ENCODE results near the gene PSME2. TPM values are rescaled to one million over a fixed set of nuclear protein-coding genes. Genes with fewer than 3 reads are reported as not detected.

Gene PSME2
- total and polyA plus RNA-seq, 2 donors (not counting 3 experiments of a cell fraction or from before 2014, with no cell fraction given) = 66.5 to 126 TPM

GRCh38 chr14:24179961-24180796 is 33.8 kb upstream of the PSME2 start:
- H3K4me3 ChIP-seq (replicated peaks in 1 of 3; ENCODE audit: insufficient read depth in 1 of 3, low read depth in 1 of 3, low read length in 3 of 3) = no peak overlapping the region
- DNase-seq (ENCODE audit: low read depth, low spot score) (peak; percentile 50), FAIRE-seq (peak; percentile 84)
- CTCF ChIA-PET = interaction anchor here (0.8 to 2.4 kb wide), 4 partner anchors 8 to 122 kb away, joined by 3 to 9 read pairs (median 4); partner anchors contain the start of genes IPO4, IRF9 and PSME1
- H3K79me2 ChIP-seq (ENCODE audit: control insufficient read depth, insufficient read depth, low read length) = no peaks in the 10 kb centered on the region
- TF ChIP-seq GATA2 (IDR thresholded peaks at IDR 0.05; ENCODE audit: insufficient read depth, insufficient read length, low read depth, low read length) (no peak), POLR2A (IDR thresholded peaks at IDR 0.05; ENCODE audit: low read depth, low read length) (no peak), FOS (IDR thresholded peaks at IDR 0.05; ENCODE audit: borderline replicate concordance, insufficient read depth, low read length) (no peak), MYC (IDR thresholded peaks at IDR 0.05; ENCODE audit: low read depth, low read length) (no peak), JUN (IDR thresholded peaks at IDR 0.05; ENCODE audit: borderline replicate concordance, insufficient read depth, insufficient read length, low read depth) (peak; percentile 28)
- H3K36me3 ChIP-seq (ENCODE audit: control insufficient read depth in 2 of 2, extremely low read depth in 1 of 2, insufficient read depth in 2 of 2, low read length in 2 of 2) = peaks cover 0 to 34% of the 10 kb centered on the region in 2 experiments
- no peak overlapping the region for H2AFZ ChIP-seq (ENCODE audit: low read depth, low read length)
- H3K4me2 ChIP-seq (ENCODE audit: insufficient read depth, low read length) = no peak overlapping the region
- intact Hi-C loops (cut with micrococcal nuclease) (no loop called here), dilution Hi-C loops (cut with MboI; ENCODE audit: extremely low pct_ligation_motif_present, low sequenced_read_pairs) (no loop called here)
- H3K9me1 ChIP-seq (replicated peaks; ENCODE audit: control insufficient read depth, extremely low read depth, insufficient read depth, low read length) = no peaks in the 10 kb centered on the region
- H3K27ac ChIP-seq (ENCODE audit: insufficient read depth, low read depth, low read length) = peak overlapping the region; percentile 30
- no peaks in the 10 kb centered on the region for H4K20me1 ChIP-seq (replicated peaks; ENCODE audit: control insufficient read depth, extremely low read depth, insufficient read depth, low read length)
- no peaks in the 10 kb centered on the region for H3K9me3 ChIP-seq (replicated peaks; ENCODE audit: control insufficient read depth, insufficient read depth, low read length)
- BruUV-seq (replicated peaks) = no TSS peak
- H3K4me1 ChIP-seq (ENCODE audit: control insufficient read depth, extremely low read depth, insufficient read depth, low read length) = no peaks in the 10 kb centered on the region
- H3K27me3 ChIP-seq (ENCODE audit: control insufficient read depth in 2 of 2, insufficient read depth in 2 of 2, low read length in 2 of 2) = no peaks in the 10 kb centered on the region
- H3K9ac ChIP-seq (replicated peaks; ENCODE audit: extremely low read depth, insufficient read depth, low read length) = no peak overlapping the region
- POLR2A ChIA-PET = interaction anchor here (0.9 kb wide), 1 partner anchor 15 kb away, joined by 3 read pairs; the partner anchor contains the start of gene TM9SF1

- Histone ChIP-seq H3K9me1 (replicated peaks; ENCODE audit: control insufficient read depth, extremely low read depth, insufficient read depth, low read length) (no peaks in the 10 kb centered on the region), H4K20me1 (replicated peaks; ENCODE audit: control insufficient read depth, extremely low read depth, insufficient read depth, low read length) (no peaks in the 10 kb centered on the region), H3K27me3 (ENCODE audit: control insufficient read depth in 2 of 2, insufficient read depth in 2 of 2, low read length in 2 of 2) (no peaks in the 10 kb centered on the region), H3K9ac (replicated peaks; ENCODE audit: extremely low read depth, insufficient read depth, low read length) (no peak overlapping the region), H3K4me3 (replicated peaks in 1 of 3; ENCODE audit: insufficient read depth in 1 of 3, low read depth in 1 of 3, low read length in 3 of 3) (no peak overlapping the region), H3K79me2 (ENCODE audit: control insufficient read depth, insufficient read depth, low read length) (no peaks in the 10 kb centered on the region), H3K4me1 (ENCODE audit: control insufficient read depth, extremely low read depth, insufficient read depth, low read length) (no peaks in the 10 kb centered on the region), H3K27ac (ENCODE audit: insufficient read depth, low read depth, low read length) (peak overlapping the region; percentile 30), H2AFZ (ENCODE audit: low read depth, low read length) (no peak overlapping the region), H3K36me3 (ENCODE audit: control insufficient read depth in 2 of 2, extremely low read depth in 1 of 2, insufficient read depth in 2 of 2, low read length in 2 of 2) (peaks cover 0 to 29% of the 10 kb centered on the region in 2 experiments), H3K4me2 (ENCODE audit: insufficient read depth, low read length) (no peak overlapping the region), H3K9me3 (replicated peaks; ENCODE audit: control insufficient read depth, insufficient read depth, low read length) (no peaks in the 10 kb centered on the region)
- intact Hi-C loops (cut with micrococcal nuclease) (no loop called here), dilution Hi-C loops (cut with MboI; ENCODE audit: extremely low pct_ligation_motif_present, low sequenced_read_pairs) (no loop called here)
- FAIRE-seq (no peak), DNase-seq (ENCODE audit: low read depth, low spot score) (no peak)
- ChIA-PET CTCF (interaction anchor here (0.8 to 2.4 kb wide), 3 partner anchors 9 to 44 kb away, joined by 3 to 9 read pairs (median 5); partner anchors contain the start of genes IPO4, IRF9 and PSME1), POLR2A (no interaction called here)
- BruUV-seq (replicated peaks) = no TSS peak
- TF ChIP-seq CTCF (IDR thresholded peaks at IDR 0.05; ENCODE audit: extremely low read depth in 1 of 2, insufficient read depth in 1 of 2, low read depth in 1 of 2, low read length in 2 of 2) (no peak), JUN (IDR thresholded peaks at IDR 0.05; ENCODE audit: borderline replicate concordance, insufficient read depth, insufficient read length, low read depth) (no peak), POLR2AphosphoS5 (IDR thresholded peaks at IDR 0.05; ENCODE audit: insufficient read depth, low read depth, low read length) (no peak), GATA2 (IDR thresholded peaks at IDR 0.05; ENCODE audit: insufficient read depth, insufficient read length, low read depth, low read length) (no peak), EZH2 (IDR thresholded peaks at IDR 0.05; ENCODE audit: borderline replicate concordance, low read depth, low read length, severe bottlenecking) (no peak), MAX (IDR thresholded peaks at IDR 0.05; ENCODE audit: insufficient read depth, insufficient read length) (no peak), MYC (IDR thresholded peaks at IDR 0.05; ENCODE audit: low read depth, low read length) (no peak), POLR2A (IDR thresholded peaks at IDR 0.05; ENCODE audit: low read depth, low read length) (no peak), FOS (IDR thresholded peaks at IDR 0.05; ENCODE audit: borderline replicate concordance, insufficient read depth, low read length) (no peak)
These were observed 33.0 kb upstream of the PSME2 start for GRCh38 chr14:24179294-24179960.
